GM23338 (cell line): ENCODE data around the gene MYO15B. TPM values are rescaled to one million over a fixed set of nuclear protein-coding genes. Genes with fewer than 3 reads are reported as not detected.

Experiments
- ATAC-seq: fragments of 200-7000 bp; cut with Tn5 transposase; 3 replicates; pipeline ENCODE4 v1.9.1; 2020
- DNase-seq: peaks from one replicate; pipeline ENCODE4 v3.0.0-alpha.2; 2015; ENCODE audit warnings: low spot score
- H2AFZ ChIP-seq: fragments of 200-600 bp; sonication (generic); 2 replicates; pipeline ENCODE4 v1.8.0; 2016; ENCODE audit warnings: antibody characterized with exemption, mild to moderate bottlenecking, moderate library complexity
- H3F3A ChIP-seq: fragments of 200-600 bp; sonication (generic); replicated peaks from 2 replicates; pipeline ENCODE4 v1.8.0; 2017; ENCODE audit warnings: antibody characterized with exemption, mixed run types, low read depth
- H3K27ac ChIP-seq: fragments of 200-600 bp; sonication (generic); 2 replicates; pipeline ENCODE4 v1.6.1; 2016; ENCODE audit warnings: low read depth
- H3K27me3 ChIP-seq: fragments of 200-600 bp; sonication (generic); 2 replicates; pipeline ENCODE4 v1.8.0; 2016; ENCODE audit warnings: mild to moderate bottlenecking, mixed run types, moderate library complexity; ENCODE audit not compliant: insufficient read depth
- H3K36me3 ChIP-seq: fragments of 200-600 bp; sonication (generic); 2 replicates; pipeline ENCODE4 v1.8.0; 2016; ENCODE audit warnings: mild to moderate bottlenecking; ENCODE audit not compliant: insufficient read depth
- H3K4me1 ChIP-seq: fragments of 200-600 bp; sonication (generic); 2 replicates; pipeline ENCODE4 v1.8.0; 2016; ENCODE audit warnings: mild to moderate bottlenecking, moderate library complexity; ENCODE audit not compliant: insufficient read depth
- H3K4me2 ChIP-seq: fragments of 200-600 bp; sonication (generic); 2 replicates; pipeline ENCODE4 v1.7.1; 2017; ENCODE audit warnings: mixed run types
- H3K4me3 ChIP-seq: fragments of 200-600 bp; sonication (generic); 2 replicates; pipeline ENCODE4 v1.6.1; 2016; ENCODE audit warnings: mixed run types
- H3K79me2 ChIP-seq: fragments of 200-600 bp; sonication (generic); replicated peaks from 2 replicates; pipeline ENCODE4 v1.8.0; 2017; ENCODE audit warnings: mild to moderate bottlenecking; ENCODE audit not compliant: insufficient read depth
- H3K9me2 ChIP-seq: fragments of 200-600 bp; sonication (generic); 2 replicates; pipeline ENCODE4 v1.8.0; 2017; ENCODE audit not compliant: insufficient read depth
- H4K20me1 ChIP-seq: fragments of 200-600 bp; sonication (generic); replicated peaks from 2 replicates; pipeline ENCODE4 v1.8.0; 2017; ENCODE audit warnings: mild to moderate bottlenecking; ENCODE audit not compliant: insufficient read depth
- H3K27ac Mint-ChIP-seq: 2 replicates; pipeline ENCODE4 v1.8.0; 2020; ENCODE audit warnings: inconsistent platforms, mild to moderate bottlenecking, moderate library complexity, mixed read lengths
- H3K27me3 Mint-ChIP-seq: 3 replicates; pipeline ENCODE4 v1.8.0; 2022; ENCODE audit warnings: low read depth, mild to moderate bottlenecking, moderate library complexity, mixed read lengths, inconsistent platforms; ENCODE audit not compliant: insufficient read depth, poor library complexity
- H3K36me3 Mint-ChIP-seq: 3 replicates; pipeline ENCODE4 v1.8.0; 2021; ENCODE audit warnings: low read depth, mild to moderate bottlenecking, inconsistent platforms, moderate library complexity, mixed read lengths
- H3K4me1 Mint-ChIP-seq: 3 replicates; pipeline ENCODE4 v1.8.0; 2020; ENCODE audit warnings: mild to moderate bottlenecking, inconsistent platforms, mixed read lengths
- H3K4me3 Mint-ChIP-seq: 3 replicates; pipeline ENCODE4 v1.8.0; 2021; ENCODE audit warnings: moderate library complexity, mild to moderate bottlenecking, inconsistent platforms, mixed read lengths
- H3K9me3 Mint-ChIP-seq: 3 replicates; pipeline ENCODE4 v1.8.0; 2020; ENCODE audit warnings: moderate library complexity, mild to moderate bottlenecking, inconsistent platforms, mixed read lengths
- CREB1 ChIP-seq: fragments of 250-450 bp; sonication (Bioruptor Pico); IDR thresholded peaks from 2 replicates; pipeline ENCODE4 v1.5.0; 2020; ENCODE audit warnings: low read depth, mild to moderate bottlenecking, moderate library complexity
- CTCF ChIP-seq, 2 experiments: fragments of 200-600 bp in 1 of 2; sonication (generic) in 1 of 2; conservative IDR thresholded peaks; 2 replicates each; pipeline versions ENCODE4 v1.5.1 to v1.6.1; 2016 to 2017; ENCODE audit warnings: antibody characterized with exemption in 2 of 2, low read depth in 2 of 2, mild to moderate bottlenecking in 2 of 2, moderate library complexity in 1 of 2
- ETS1 ChIP-seq: IDR thresholded peaks from 2 replicates; pipeline ENCODE4 v1.6.1; 2016; ENCODE audit warnings: antibody characterized with exemption
- EZH2phosphoT487 ChIP-seq: fragments of 200-600 bp; sonication (generic); IDR thresholded peaks from one replicate; pipeline ENCODE4 v1.8.1; 2018; ENCODE audit warnings: antibody characterized with exemption; ENCODE audit not compliant: unreplicated experiment
- JUNB ChIP-seq: IDR thresholded peaks from one replicate; pipeline ENCODE4 v1.6.1; 2016; ENCODE audit warnings: antibody characterized with exemption; ENCODE audit not compliant: unreplicated experiment
- NANOG ChIP-seq: IDR thresholded peaks from 2 replicates; pipeline ENCODE4 v1.6.1; 2016; ENCODE audit warnings: antibody characterized with exemption, borderline replicate concordance
- POLR2AphosphoS5 ChIP-seq: IDR thresholded peaks from 2 replicates; pipeline ENCODE4 v1.6.1; 2016; ENCODE audit warnings: antibody characterized with exemption, low read depth
- REST ChIP-seq: IDR thresholded peaks from one replicate; pipeline ENCODE4 v1.6.1; 2018; ENCODE audit warnings: antibody characterized with exemption; ENCODE audit not compliant: unreplicated experiment
- STAT1 ChIP-seq: IDR thresholded peaks from one replicate; pipeline ENCODE4 v1.6.1; 2016; ENCODE audit warnings: antibody characterized with exemption; ENCODE audit not compliant: unreplicated experiment
- ZNF331 ChIP-seq: fragments of 250-450 bp; sonication (Bioruptor Pico); IDR thresholded peaks from 2 replicates; pipeline ENCODE4 v1.5.0; 2020; ENCODE audit warnings: low read depth, mild to moderate bottlenecking, moderate library complexity
- ZNF462 ChIP-seq: fragments of 250-450 bp; sonication (Bioruptor Pico); IDR thresholded peaks from 2 replicates; pipeline ENCODE4 v1.5.0; 2020; ENCODE audit warnings: mild to moderate bottlenecking, moderate library complexity
- polyA plus RNA-seq: library from polyadenylated mRNA; unstranded; fragments of >200 nt; fragmentation: Nextera tagmentation; extraction: Ambion mirVana; gene quantifications from 2 replicates; pipeline ENCODE4 v1.2.1, GENCODE V29; 2016
- total RNA-seq: library from RNA; depleted of rRNA; stranded (reverse); fragments of >200 nt; shearing (Covaris generic); gene quantifications from 2 replicates; pipeline ENCODE4 v1.2.3, GENCODE V29; 2014

The MYO15B gene
- total and polyA plus RNA-seq, 2 experiments from 2014 or later = 6.6 to 12.4 TPM

- no peak for TF ChIP-seq CREB1
- no peak for TF ChIP-seq JUNB
- TF ChIP-seq STAT1 = no peak
- no peak for TF ChIP-seq ZNF331 (CRISPR knock-in tag)
- TF ChIP-seq POLR2AphosphoS5 = no peak
- TF ChIP-seq EZH2phosphoT487 = no peak
- TF ChIP-seq REST = no peak
- no peak for TF ChIP-seq CTCF (conservative IDR thresholded peaks at IDR 0.05; ENCODE audit: low read depth in 2 of 2)
- TF ChIP-seq NANOG = no peak
- TF ChIP-seq ETS1 = no peak
- DNase-seq = no peak
- no peak overlapping the region for H2AFZ ChIP-seq
- H3K4me2 ChIP-seq = no peak overlapping the region
- ATAC-seq = no peak
- no peaks in the 10 kb centered on the region for H3K9me2 ChIP-seq
- H3K4me1 Mint-ChIP-seq = peaks cover 3% of the 10 kb centered on the region; the same call in 1 of the 3 replicates
- H3K36me3 Mint-ChIP-seq = no peaks in the 10 kb centered on the region
- no peaks in the 10 kb centered on the region; the same call in 2 of the 3 replicates for H3K9me3 Mint-ChIP-seq
- H3K27me3 Mint-ChIP-seq = peaks cover 21% of the 10 kb centered on the region
- H3K4me1 ChIP-seq = no peaks in the 10 kb centered on the region
- no peak overlapping the region for H3K27ac Mint-ChIP-seq
- no peak overlapping the region for H3K4me3 ChIP-seq
- H3F3A ChIP-seq = no peaks in the 10 kb centered on the region
- no peak overlapping the region for H3K27ac ChIP-seq
- H3K27me3 ChIP-seq = no peaks in the 10 kb centered on the region
- H4K20me1 ChIP-seq = no peaks in the 10 kb centered on the region
- H3K79me2 ChIP-seq = no peaks in the 10 kb centered on the region
- H3K4me3 Mint-ChIP-seq = no peak overlapping the region
- H3K36me3 ChIP-seq = no peaks in the 10 kb centered on the region
These were observed 29.6 kb downstream of the MYO15B start for GRCh38 chr17:75617218-75617617.

GRCh38 chr17:75617675-75618074 lies 30.1 kb downstream of the MYO15B start:
- H3K27ac Mint-ChIP-seq = no peak overlapping the region
- no peak for ATAC-seq
- no peak overlapping the region for H3K4me3 ChIP-seq
- H3K27ac ChIP-seq = no peak overlapping the region
- H3K36me3 Mint-ChIP-seq = no peaks in the 10 kb centered on the region
- H3K27me3 ChIP-seq = no peaks in the 10 kb centered on the region
- no peak for DNase-seq
- no peaks in the 10 kb centered on the region for H3K36me3 ChIP-seq
- H3K27me3 Mint-ChIP-seq = peaks cover 24% of the 10 kb centered on the region
- no peaks in the 10 kb centered on the region for H3F3A ChIP-seq
- H3K9me3 Mint-ChIP-seq = no peaks in the 10 kb centered on the region; the same call in 2 of the 3 replicates
- no peaks in the 10 kb centered on the region for H4K20me1 ChIP-seq
- no peaks in the 10 kb centered on the region for H3K9me2 ChIP-seq
- no peak overlapping the region for H3K4me2 ChIP-seq
- H3K4me1 ChIP-seq = no peaks in the 10 kb centered on the region
- H3K4me3 Mint-ChIP-seq = no peak overlapping the region
- no peak overlapping the region for H2AFZ ChIP-seq
- peaks cover 3% of the 10 kb centered on the region; the same call in 1 of the 3 replicates for H3K4me1 Mint-ChIP-seq
- no peaks in the 10 kb centered on the region for H3K79me2 ChIP-seq
- no peak for TF ChIP-seq ZNF462 (CRISPR knock-in tag)
